GM12892 (cell line): Measurements from ENCODE around the gene GSDMA.

Experiments used
- POLR2A ChIP-seq: IDR thresholded peaks from 2 replicates; pipeline ENCODE4 v1.6.1; 2011; ENCODE audit warnings: low read depth, low read length, control low read depth
- POLR2AphosphoS5 ChIP-seq: IDR thresholded peaks from 2 replicates; pipeline ENCODE4 v1.6.1; 2011; ENCODE audit warnings: low read depth, low read length, control low read depth
- TAF1 ChIP-seq: IDR thresholded peaks from 2 replicates; pipeline ENCODE4 v1.6.1; 2011; ENCODE audit warnings: low read depth, mild to moderate bottlenecking, control low read depth, low read length, borderline replicate concordance

DNA sequence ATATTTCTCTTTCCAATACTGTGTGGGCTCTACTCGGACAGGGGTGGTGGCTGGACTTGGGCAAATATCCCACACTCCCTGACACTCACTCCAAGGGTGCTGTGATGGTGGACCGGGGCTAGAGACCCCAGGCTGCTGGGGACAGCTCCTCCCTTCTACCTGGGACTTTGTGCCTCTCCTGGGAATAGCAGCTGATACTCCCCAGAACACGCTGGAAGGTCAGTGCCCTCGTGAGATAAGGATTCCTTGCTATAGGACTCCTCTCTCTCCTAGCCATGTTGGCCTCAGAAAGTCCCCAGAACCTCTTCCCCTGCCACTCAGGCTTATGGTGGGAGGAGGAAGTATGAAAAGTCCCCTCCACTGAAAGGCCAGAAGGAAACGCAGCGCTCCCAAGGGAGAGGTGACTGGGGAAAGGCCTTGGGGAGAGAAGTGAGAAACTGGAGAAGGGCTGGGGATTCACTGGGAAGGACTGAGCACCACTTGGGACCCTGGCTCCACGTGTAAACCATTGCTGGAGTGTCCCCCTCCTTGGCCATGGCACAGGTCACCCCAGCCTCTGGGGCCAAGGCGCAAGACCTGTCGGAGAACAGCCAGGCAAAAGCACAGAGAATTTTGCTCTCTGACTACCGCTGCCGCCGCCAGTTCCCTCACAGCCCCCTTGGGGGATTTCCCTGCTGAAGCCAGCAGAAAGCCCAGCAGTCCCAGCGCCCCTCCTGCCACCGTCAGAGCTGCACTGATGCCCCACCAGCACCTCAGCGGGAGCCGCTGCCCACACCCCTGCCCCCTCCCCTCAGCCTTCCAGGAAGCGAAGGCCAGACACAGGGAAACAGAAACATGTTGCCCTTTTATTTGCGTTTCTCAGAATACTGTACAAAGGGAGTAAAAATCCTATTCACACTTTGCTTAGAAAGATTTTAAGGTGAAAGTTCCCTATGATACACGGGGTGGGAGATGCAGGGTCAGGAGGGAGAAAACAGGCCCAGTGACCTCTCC, 42.3 kb upstream of the GSDMA start:
- TF ChIP-seq POLR2A, result no peak
- no peak for TF ChIP-seq POLR2AphosphoS5
- TF ChIP-seq TAF1, result no peak
